ENCODE measurements around the gene BTBD16.

The BTBD16 gene

DNA sequence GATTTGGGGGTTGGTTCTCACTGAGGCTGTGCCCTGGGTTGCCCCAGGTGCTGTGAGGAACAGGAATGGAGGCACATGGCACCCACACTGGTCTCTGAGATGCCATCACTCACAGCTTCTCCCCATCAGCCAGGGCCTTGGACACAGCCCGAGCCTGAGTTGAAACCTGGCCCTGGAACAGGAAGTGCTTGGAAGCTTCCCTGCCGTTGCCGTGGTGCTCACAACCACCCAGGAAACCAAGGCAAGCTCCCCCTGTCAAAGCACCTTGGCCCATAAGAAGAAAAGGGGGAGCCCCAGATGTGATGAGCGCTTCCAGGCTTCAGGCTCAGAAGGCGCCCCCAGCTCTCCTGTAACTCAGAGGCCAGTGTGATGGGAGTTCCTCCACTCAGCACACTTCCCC lies at the start of gene BTBD16:
Gene BTBD16 (plus strand): TSS at position 221 of the 400 bp plus-strand sequence. CDS start 3,786 bp downstream, outside the sequence.
- no peak for DNase-seq (ENCODE audit: extremely low read depth, low read depth)
- no peak within 1 kb of the TSS for H3K4me3 ChIP-seq (replicated peaks; ENCODE audit: low read depth, low read length)
- TF ChIP-seq, protein P1, sequence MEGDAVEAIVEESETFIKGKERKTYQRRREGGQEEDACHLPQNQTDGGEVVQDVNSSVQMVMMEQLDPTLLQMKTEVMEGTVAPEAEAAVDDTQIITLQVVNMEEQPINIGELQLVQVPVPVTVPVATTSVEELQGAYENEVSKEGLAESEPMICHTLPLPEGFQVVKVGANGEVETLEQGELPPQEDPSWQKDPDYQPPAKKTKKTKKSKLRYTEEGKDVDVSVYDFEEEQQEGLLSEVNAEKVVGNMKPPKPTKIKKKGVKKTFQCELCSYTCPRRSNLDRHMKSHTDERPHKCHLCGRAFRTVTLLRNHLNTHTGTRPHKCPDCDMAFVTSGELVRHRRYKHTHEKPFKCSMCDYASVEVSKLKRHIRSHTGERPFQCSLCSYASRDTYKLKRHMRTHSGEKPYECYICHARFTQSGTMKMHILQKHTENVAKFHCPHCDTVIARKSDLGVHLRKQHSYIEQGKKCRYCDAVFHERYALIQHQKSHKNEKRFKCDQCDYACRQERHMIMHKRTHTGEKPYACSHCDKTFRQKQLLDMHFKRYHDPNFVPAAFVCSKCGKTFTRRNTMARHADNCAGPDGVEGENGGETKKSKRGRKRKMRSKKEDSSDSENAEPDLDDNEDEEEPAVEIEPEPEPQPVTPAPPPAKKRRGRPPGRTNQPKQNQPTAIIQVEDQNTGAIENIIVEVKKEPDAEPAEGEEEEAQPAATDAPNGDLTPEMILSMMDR (IDR thresholded peaks at IDR 0.05; ENCODE audit: low read depth, low read length, missing control alignments) = no peak

DNA sequence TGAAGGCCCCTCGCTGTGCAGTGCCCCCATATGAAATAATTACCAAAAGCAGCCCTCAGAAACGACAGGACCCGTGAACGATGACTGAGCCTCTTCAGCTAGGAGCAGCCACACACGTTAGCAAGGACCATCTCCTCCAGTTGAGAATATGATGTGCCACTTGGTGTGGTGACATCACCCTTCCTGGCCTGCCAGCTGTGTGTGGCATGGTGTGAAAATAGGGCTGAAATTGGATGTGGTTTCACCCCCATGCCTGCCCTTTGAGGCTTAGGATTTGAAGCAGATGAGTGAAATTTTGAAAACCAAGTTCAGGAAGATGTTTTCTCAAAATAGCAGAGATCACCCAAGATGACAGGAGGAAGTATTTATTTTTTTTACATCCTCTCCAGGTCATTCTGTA lies 49.1 kb upstream of the BTBD16 start:
- no peak for DNase-seq (ENCODE audit: extremely low read depth, low read depth)
- TF ChIP-seq, protein P1 (IDR thresholded peaks at IDR 0.05; ENCODE audit: low read depth, low read length, missing control alignments) = no peak
- no peak overlapping the region for H3K4me3 ChIP-seq (replicated peaks; ENCODE audit: low read depth, low read length)

DNA sequence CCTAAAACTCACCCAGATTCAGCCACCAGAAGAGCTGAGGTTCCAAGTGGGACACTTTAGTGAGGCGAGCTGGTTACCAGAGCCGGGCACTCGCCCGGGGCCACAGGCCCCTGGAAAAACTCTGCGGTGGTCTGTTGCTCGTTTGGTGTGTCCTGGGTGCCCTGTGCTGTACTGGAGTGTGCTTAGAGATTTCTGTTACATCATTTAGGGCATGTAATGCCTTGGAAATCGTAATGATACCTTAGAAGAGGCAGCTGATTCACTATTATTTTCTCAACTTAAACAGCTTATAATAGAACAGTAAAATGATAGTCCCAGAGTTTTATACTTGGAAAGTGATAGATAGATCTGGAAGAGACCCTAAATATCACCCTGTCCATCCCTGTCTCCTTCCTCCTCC lies 48.5 kb upstream of the BTBD16 start:
- TF ChIP-seq, protein P1 (IDR thresholded peaks at IDR 0.05; ENCODE audit: low read depth, low read length, missing control alignments) = no peak
- DNase-seq (ENCODE audit: extremely low read depth, low read depth) = no peak
- no peak overlapping the region for H3K4me3 ChIP-seq (replicated peaks; ENCODE audit: low read depth, low read length)

DNA sequence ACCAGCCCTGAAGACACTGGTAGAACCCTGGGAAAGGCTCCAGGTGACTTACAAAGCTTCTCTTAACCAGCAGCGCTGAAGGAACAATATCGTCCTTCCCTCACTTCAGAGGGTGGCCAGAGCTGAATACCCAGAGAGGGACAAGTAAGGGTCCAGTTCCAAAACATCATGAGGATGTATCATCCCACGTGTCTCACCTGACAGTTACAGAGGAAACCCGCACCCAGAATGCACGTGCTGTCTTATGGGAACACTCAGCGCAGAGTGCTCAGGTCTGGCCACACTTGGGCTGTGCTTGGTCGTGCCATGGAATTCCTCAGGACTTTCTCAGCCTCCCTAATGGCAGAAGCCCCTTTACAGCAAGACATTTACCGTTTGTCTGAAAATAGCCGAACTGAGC lies 46.9 kb upstream of the BTBD16 start:
- TF ChIP-seq, protein P1 (IDR thresholded peaks at IDR 0.05; ENCODE audit: low read depth, low read length, missing control alignments) = no peak
- DNase-seq (ENCODE audit: extremely low read depth, low read depth) = no peak
- no peak overlapping the region for H3K4me3 ChIP-seq (replicated peaks; ENCODE audit: low read depth, low read length)

DNA sequence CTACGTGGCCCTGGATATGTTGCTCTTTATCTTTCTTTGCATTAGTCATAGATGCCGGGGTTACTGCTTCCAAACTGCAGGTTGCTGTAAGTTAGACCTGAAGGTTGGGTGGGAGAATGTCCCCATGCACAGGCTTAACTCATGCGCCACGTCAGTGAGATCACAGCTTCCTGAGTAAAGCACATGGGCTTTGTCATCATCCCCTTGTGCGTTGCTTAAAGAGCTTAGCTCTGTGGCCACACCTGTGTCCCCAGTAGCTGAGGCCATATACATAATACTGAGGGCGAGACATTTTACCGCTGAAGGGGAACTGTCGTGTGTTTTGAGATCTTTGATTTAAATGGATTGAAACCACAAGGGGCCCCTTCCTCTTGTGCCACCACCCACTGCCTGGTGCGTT lies 45.8 kb upstream of the BTBD16 start:
- DNase-seq (ENCODE audit: extremely low read depth, low read depth) = no peak
- H3K4me3 ChIP-seq (replicated peaks; ENCODE audit: low read depth, low read length) = no peak overlapping the region
- TF ChIP-seq, protein P1 (IDR thresholded peaks at IDR 0.05; ENCODE audit: low read depth, low read length, missing control alignments) = no peak

DNA sequence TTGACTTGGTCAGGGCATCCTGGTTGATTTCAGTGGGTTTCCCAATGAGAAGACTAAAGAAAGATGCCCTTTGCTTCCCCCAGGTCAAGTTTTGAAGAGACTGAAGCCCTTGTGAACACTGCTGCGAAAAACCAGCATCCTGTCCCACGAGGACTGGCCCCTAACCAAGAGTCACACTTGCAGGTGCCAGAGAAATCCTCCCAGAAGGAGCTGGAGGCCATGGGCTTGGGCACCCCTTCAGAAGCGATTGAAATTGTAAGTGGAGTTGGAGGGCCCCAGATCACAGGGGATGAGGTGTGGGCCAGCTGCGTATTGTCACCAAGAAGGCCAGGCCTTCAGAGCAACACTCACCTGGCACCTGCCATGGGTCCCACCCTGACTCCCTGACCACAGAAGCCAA lies 43.3 kb upstream of the BTBD16 start:
- DNase-seq (ENCODE audit: extremely low read depth, low read depth) = no peak
- no peak overlapping the region for H3K4me3 ChIP-seq (replicated peaks; ENCODE audit: low read depth, low read length)
- TF ChIP-seq, protein P1 (IDR thresholded peaks at IDR 0.05; ENCODE audit: low read depth, low read length, missing control alignments) = no peak

DNA sequence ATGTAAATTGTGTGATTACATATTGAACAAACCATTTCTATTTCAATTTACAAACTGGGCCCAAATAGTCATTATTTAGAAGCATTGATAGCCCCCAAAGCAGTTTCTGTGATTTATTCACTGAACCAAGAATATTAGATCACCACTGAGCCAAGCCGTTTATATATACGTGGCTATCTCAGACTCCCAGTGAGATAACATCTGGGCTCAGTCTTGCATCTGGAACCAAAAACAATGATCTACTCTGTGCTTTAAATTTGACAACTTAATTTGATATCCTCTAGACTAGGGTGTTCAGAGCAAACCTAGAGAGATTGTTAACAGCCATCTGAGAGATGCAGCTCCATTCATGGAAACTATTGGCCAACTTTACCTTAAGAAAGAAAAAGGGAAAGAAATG lies 41.4 kb upstream of the BTBD16 start:
- no peak overlapping the region for H3K4me3 ChIP-seq (replicated peaks; ENCODE audit: low read depth, low read length)
- no peak for DNase-seq (ENCODE audit: extremely low read depth, low read depth)
- TF ChIP-seq, protein P1 (IDR thresholded peaks at IDR 0.05; ENCODE audit: low read depth, low read length, missing control alignments) = no peak

Data from HFF-Myc (cell line).